Stimulated activated naive CD8-positive, alpha-beta T cell treated with anti-CD3 and anti-CD28 coated beads, Interleukin-15, Interleukin-2, amounts not matched to agents 100 ng/mL and 50 ng/mL, for 24 hours (primary cell): Measurements from ENCODE around the gene CELF5.
"Not testable (repeated sequence)": the region's sequence is repeated elsewhere in the genome, so short reads cannot be mapped to it uniquely, and the experiment has no call there.

Experiments
- H3K27ac Mint-ChIP-seq: one replicate; pipeline ENCODE4 v1.8.0; 2021; ENCODE audit warnings: mild to moderate bottlenecking, mixed read lengths
- H3K27me3 Mint-ChIP-seq: one replicate; pipeline ENCODE4 v1.8.0; 2021; ENCODE audit warnings: mixed read lengths
- H3K36me3 Mint-ChIP-seq: one replicate; pipeline ENCODE4 v1.8.0; 2021; ENCODE audit warnings: low read depth, mixed read lengths
- H3K4me1 Mint-ChIP-seq: one replicate; pipeline ENCODE4 v1.8.0; 2021; ENCODE audit warnings: low read depth, mixed read lengths
- H3K4me3 Mint-ChIP-seq: one replicate; pipeline ENCODE4 v1.8.0; 2021; ENCODE audit warnings: mild to moderate bottlenecking, mixed read lengths
- H3K9me3 Mint-ChIP-seq: one replicate; pipeline ENCODE4 v1.8.0; 2021; ENCODE audit warnings: mixed read lengths

CELF5 gene

GRCh38 chr19:3213159-3213558 is 11.3 kb upstream of the CELF5 start:
- H3K4me1 Mint-ChIP-seq = no peaks in the 10 kb centered on the region
- H3K9me3 Mint-ChIP-seq = no peaks in the 10 kb centered on the region
- no peaks in the 10 kb centered on the region for H3K27me3 Mint-ChIP-seq
- no peak overlapping the region for H3K4me3 Mint-ChIP-seq
- H3K36me3 Mint-ChIP-seq = no peaks in the 10 kb centered on the region
- H3K27ac Mint-ChIP-seq = no peak overlapping the region

GRCh38 chr19:3216874-3217273 is 7.6 kb upstream of the CELF5 start:
- Mint-ChIP-seq H3K27me3 (no peaks in the 10 kb centered on the region), H3K36me3 (no peaks in the 10 kb centered on the region), H3K27ac (no peak overlapping the region), H3K9me3 (no peaks in the 10 kb centered on the region), H3K4me3 (no peak overlapping the region), H3K4me1 (no peaks in the 10 kb centered on the region)

GRCh38 chr19:3220576-3220975 is 3.9 kb upstream of the CELF5 start:
- H3K27me3 Mint-ChIP-seq = peaks cover 3% of the 10 kb centered on the region
- H3K36me3 Mint-ChIP-seq = no peaks in the 10 kb centered on the region
- H3K9me3 Mint-ChIP-seq = no peaks in the 10 kb centered on the region
- no peak overlapping the region for H3K4me3 Mint-ChIP-seq
- no peaks in the 10 kb centered on the region for H3K4me1 Mint-ChIP-seq
- H3K27ac Mint-ChIP-seq = no peak overlapping the region

- H3K27ac Mint-ChIP-seq, H3K4me3 Mint-ChIP-seq, H3K4me1 Mint-ChIP-seq, H3K27me3 Mint-ChIP-seq, H3K36me3 Mint-ChIP-seq, H3K9me3 Mint-ChIP-seq: not testable (repeated sequence)
These were observed 2.9 kb upstream of the CELF5 start for GRCh38 chr19:3221576-3221975.

- Mint-ChIP-seq H3K4me3 (no peak overlapping the region), H3K4me1 (no peaks in the 10 kb centered on the region), H3K27me3 (peaks cover 17% of the 10 kb centered on the region), H3K9me3 (no peaks in the 10 kb centered on the region), H3K36me3 (no peaks in the 10 kb centered on the region), H3K27ac (no peak overlapping the region)
These were observed 1.8 kb upstream of the CELF5 start for GRCh38 chr19:3222709-3223108.

- no peak overlapping the region for H3K4me3 Mint-ChIP-seq
These were observed 666 bp downstream of the CELF5 start for GRCh38 chr19:3225169-3225485.

GRCh38 chr19:3225677-3226093 is 1.2 kb downstream of the CELF5 start:
- H3K27ac Mint-ChIP-seq = no peak overlapping the region
- H3K4me1 Mint-ChIP-seq = no peaks in the 10 kb centered on the region
- peaks cover 22% of the 10 kb centered on the region for H3K27me3 Mint-ChIP-seq
- no peak overlapping the region for H3K4me3 Mint-ChIP-seq
- H3K9me3 Mint-ChIP-seq = no peaks in the 10 kb centered on the region
- H3K36me3 Mint-ChIP-seq = no peaks in the 10 kb centered on the region

More at GRCh38 chr19:3225169-3225485, 666 bp downstream of the CELF5 start:
- H3K27ac Mint-ChIP-seq = no peak overlapping the region
- H3K27me3 Mint-ChIP-seq = peaks cover 22% of the 10 kb centered on the region
- H3K36me3 Mint-ChIP-seq = no peaks in the 10 kb centered on the region
- no peaks in the 10 kb centered on the region for H3K9me3 Mint-ChIP-seq
- H3K4me1 Mint-ChIP-seq = no peaks in the 10 kb centered on the region

- Mint-ChIP-seq H3K27me3 (peaks cover 22% of the 10 kb centered on the region), H3K27ac (no peak overlapping the region), H3K9me3 (no peaks in the 10 kb centered on the region), H3K4me3 (no peak overlapping the region), H3K36me3 (no peaks in the 10 kb centered on the region), H3K4me1 (no peaks in the 10 kb centered on the region)
These were observed 2.7 kb downstream of the CELF5 start for GRCh38 chr19:3227054-3227626.

- H3K27ac Mint-ChIP-seq = no peak overlapping the region
- peaks cover 19% of the 10 kb centered on the region for H3K27me3 Mint-ChIP-seq
- no peak overlapping the region for H3K4me3 Mint-ChIP-seq
- no peaks in the 10 kb centered on the region for H3K4me1 Mint-ChIP-seq
- H3K36me3 Mint-ChIP-seq = no peaks in the 10 kb centered on the region
- no peaks in the 10 kb centered on the region for H3K9me3 Mint-ChIP-seq
These were observed 4.9 kb downstream of the CELF5 start for GRCh38 chr19:3229346-3229743.

- H3K36me3 Mint-ChIP-seq = no peaks in the 10 kb centered on the region
- peaks cover 19% of the 10 kb centered on the region for H3K27me3 Mint-ChIP-seq
- no peaks in the 10 kb centered on the region for H3K9me3 Mint-ChIP-seq
- H3K4me1 Mint-ChIP-seq = no peaks in the 10 kb centered on the region
- H3K4me3 Mint-ChIP-seq = no peak overlapping the region
- H3K27ac Mint-ChIP-seq = no peak overlapping the region
These were observed 5.5 kb downstream of the CELF5 start for GRCh38 chr19:3229888-3230496.

GRCh38 chr19:3231288-3231687 is 6.8 kb downstream of the CELF5 start:
- Mint-ChIP-seq H3K4me3 (no peak overlapping the region), H3K27me3 (peaks cover 16% of the 10 kb centered on the region)

GRCh38 chr19:3233116-3233515 is 8.7 kb downstream of the CELF5 start:
- Mint-ChIP-seq H3K36me3 (no peaks in the 10 kb centered on the region), H3K4me3 (no peak overlapping the region), H3K4me1 (no peaks in the 10 kb centered on the region), H3K9me3 (no peaks in the 10 kb centered on the region), H3K27me3 (peaks cover under 1% of the 10 kb centered on the region), H3K27ac (no peak overlapping the region)

More at GRCh38 chr19:3231288-3231687, 6.8 kb downstream of the CELF5 start:
- Mint-ChIP-seq H3K9me3 (no peaks in the 10 kb centered on the region), H3K36me3 (no peaks in the 10 kb centered on the region), H3K4me1 (no peaks in the 10 kb centered on the region), H3K27ac (no peak overlapping the region)

GRCh38 chr19:3233831-3234230 is 9.4 kb downstream of the CELF5 start:
- Mint-ChIP-seq H3K4me1 (no peaks in the 10 kb centered on the region), H3K4me3 (no peak overlapping the region), H3K27me3 (no peaks in the 10 kb centered on the region), H3K36me3 (no peaks in the 10 kb centered on the region), H3K27ac (no peak overlapping the region), H3K9me3 (no peaks in the 10 kb centered on the region)

GRCh38 chr19:3234800-3235199 is 10.3 kb downstream of the CELF5 start:
- H3K27ac Mint-ChIP-seq = no peak overlapping the region
- no peak overlapping the region for H3K4me3 Mint-ChIP-seq
- no peaks in the 10 kb centered on the region for H3K4me1 Mint-ChIP-seq
- H3K27me3 Mint-ChIP-seq = no peaks in the 10 kb centered on the region
- H3K36me3 Mint-ChIP-seq = no peaks in the 10 kb centered on the region
- H3K9me3 Mint-ChIP-seq = no peaks in the 10 kb centered on the region

- not testable (repeated sequence) for H3K9me3 Mint-ChIP-seq, H3K4me3 Mint-ChIP-seq, H3K4me1 Mint-ChIP-seq, H3K27me3 Mint-ChIP-seq, H3K27ac Mint-ChIP-seq, H3K36me3 Mint-ChIP-seq
These were observed 11.1 kb downstream of the CELF5 start for GRCh38 chr19:3235604-3236003.

GRCh38 chr19:3236272-3236671 is 11.8 kb downstream of the CELF5 start:
- Mint-ChIP-seq H3K9me3 (no peaks in the 10 kb centered on the region), H3K4me3 (no peak overlapping the region), H3K36me3 (no peaks in the 10 kb centered on the region), H3K27me3 (no peaks in the 10 kb centered on the region), H3K27ac (no peak overlapping the region), H3K4me1 (no peaks in the 10 kb centered on the region)
